Astrocyte (in vitro differentiated cells and primary cell): ENCODE results near the gene CCDC78. TPM values are rescaled to one million over a fixed set of nuclear protein-coding genes. Genes with fewer than 3 reads are reported as not detected.
A peak's percentile ranks its signal among the peaks of the same experiment; 100 is the strongest.
"Not testable (repeated sequence)": the region's sequence is repeated elsewhere in the genome, so short reads cannot be mapped to it uniquely, and the experiment has no call there.

ENCODE experiments used
- DNase-seq: peaks from one replicate; pipeline ENCODE4 v3.0.0-alpha.2; 2010; ENCODE audit warnings: low read depth
- FAIRE-seq: peaks from 2 replicates; lab custom pipeline; 2011; peaks lifted over from hg19 to GRCh38; lab: Jason Lieb, UNC
- H2AFZ ChIP-seq: 2 replicates; pipeline ENCODE4 v1.6.0; 2012; ENCODE audit warnings: low read depth, low read length, inconsistent platforms
- H3K27ac ChIP-seq: 2 replicates; pipeline ENCODE4 v1.5.1; 2011; ENCODE audit warnings: low read depth, low read length, inconsistent platforms
- H3K27me3 ChIP-seq: 2 replicates; pipeline ENCODE4 v1.6.0; 2011; ENCODE audit warnings: low read length, inconsistent platforms; ENCODE audit not compliant: insufficient read depth
- H3K36me3 ChIP-seq: 2 replicates; pipeline ENCODE4 v1.5.1; 2011; ENCODE audit warnings: low read length, inconsistent platforms; ENCODE audit not compliant: insufficient read depth
- H3K4me1 ChIP-seq: 2 replicates; pipeline ENCODE4 v1.5.1; 2011; ENCODE audit warnings: low read length, inconsistent platforms; ENCODE audit not compliant: insufficient read depth
- H3K4me2 ChIP-seq: 2 replicates; pipeline ENCODE4 v1.6.0; 2012; ENCODE audit warnings: low read length, inconsistent platforms
- H3K4me3 ChIP-seq: 2 replicates; pipeline ENCODE4 v1.5.1; 2011; ENCODE audit warnings: low read depth, mild to moderate bottlenecking, low read length, inconsistent platforms; ENCODE audit not compliant: insufficient read depth
- H3K79me2 ChIP-seq: 2 replicates; pipeline ENCODE4 v1.6.0; 2012; ENCODE audit warnings: mild to moderate bottlenecking, low read length, inconsistent platforms; ENCODE audit not compliant: insufficient read depth
- H3K9ac ChIP-seq: 2 replicates; pipeline ENCODE4 v1.6.0; 2012; ENCODE audit warnings: mild to moderate bottlenecking, low read length, inconsistent platforms
- H3K9me3 ChIP-seq: 2 replicates; pipeline ENCODE4 v1.5.1; 2012; ENCODE audit warnings: low read depth, mild to moderate bottlenecking, low read length, inconsistent platforms; ENCODE audit not compliant: insufficient read depth
- H4K20me1 ChIP-seq: 2 replicates; pipeline ENCODE4 v1.6.0; 2012; ENCODE audit warnings: low read length, inconsistent platforms; ENCODE audit not compliant: insufficient read depth
- H3K27ac Mint-ChIP-seq: one replicate; pipeline ENCODE4 v1.8.0; 2021; ENCODE audit warnings: mild to moderate bottlenecking, mixed read lengths; ENCODE audit not compliant: unreplicated experiment
- H3K27me3 Mint-ChIP-seq: one replicate; pipeline ENCODE4 v1.8.0; 2021; ENCODE audit warnings: low read depth, mixed read lengths; ENCODE audit not compliant: unreplicated experiment
- H3K36me3 Mint-ChIP-seq: one replicate; pipeline ENCODE4 v1.8.0; 2021; ENCODE audit warnings: low read depth, mixed read lengths; ENCODE audit not compliant: unreplicated experiment
- H3K4me1 Mint-ChIP-seq: one replicate; pipeline ENCODE4 v1.8.0; 2021; ENCODE audit warnings: low read depth, mixed read lengths; ENCODE audit not compliant: unreplicated experiment
- H3K4me3 Mint-ChIP-seq: one replicate; pipeline ENCODE4 v1.8.0; 2021; ENCODE audit warnings: mild to moderate bottlenecking, moderate library complexity, mixed read lengths; ENCODE audit not compliant: unreplicated experiment
- H3K9me3 Mint-ChIP-seq: one replicate; pipeline ENCODE4 v1.8.0; 2021; ENCODE audit warnings: mild to moderate bottlenecking, mixed read lengths; ENCODE audit not compliant: unreplicated experiment
- EZH2 ChIP-seq: IDR thresholded peaks from 2 replicates; pipeline ENCODE4 v1.6.1; 2012; ENCODE audit warnings: mild to moderate bottlenecking, low read length, inconsistent platforms; ENCODE audit not compliant: insufficient read depth
- total RNA-seq: library from RNA; stranded (reverse); gene quantifications from 2 replicates; pipeline ENCODE4 v1.2.1, GENCODE V29; 2021
- TF ChIP-seq, protein P1 (sequence below): IDR thresholded peaks from 2 replicates; pipeline ENCODE4 v1.5.1; 2011; ENCODE audit warnings: low read depth, mild to moderate bottlenecking, inconsistent platforms, low read length, moderate library complexity; ENCODE audit not compliant: insufficient read depth

Gene CCDC78
- total RNA-seq, 1 donor from 2014 or later: 4.7 TPM

DNA sequence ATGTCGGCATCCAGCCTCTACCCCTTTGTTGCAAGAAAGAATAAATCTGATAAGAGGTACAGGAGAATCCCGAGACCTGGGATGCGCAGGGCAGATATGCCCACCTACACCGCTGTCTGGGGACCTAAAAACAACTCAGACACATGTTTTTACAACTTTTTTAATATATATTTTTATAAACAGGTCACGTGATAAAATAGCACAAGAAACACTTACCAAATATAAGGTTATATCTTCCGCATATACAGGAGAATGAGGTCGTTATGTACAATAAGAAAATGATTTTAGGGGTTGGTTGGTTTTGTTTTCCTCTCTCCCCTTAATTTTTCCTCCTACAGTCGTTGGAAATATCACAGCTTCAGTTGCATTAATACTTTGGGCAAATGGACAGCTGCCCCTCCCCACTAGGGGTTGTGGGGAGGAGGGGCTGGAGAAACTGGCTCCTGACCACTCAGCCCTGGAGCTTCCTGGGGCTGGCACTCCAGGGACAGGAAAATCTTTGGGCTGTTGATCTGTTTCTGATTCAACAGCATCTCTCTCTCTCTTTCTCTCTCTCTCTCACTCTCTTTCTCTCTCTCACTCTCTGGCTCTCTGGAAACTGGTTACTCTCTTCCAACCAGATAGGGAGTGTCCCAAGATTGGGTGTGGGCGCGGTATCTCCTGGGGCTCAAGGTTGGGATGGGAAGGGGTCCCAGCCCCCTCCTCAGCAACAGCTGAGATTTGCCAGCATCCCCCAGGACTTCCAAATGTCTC, 33.7 kb downstream of the CCDC78 start:
- peaks cover 19% of the 10 kb centered on the region for H3K79me2 ChIP-seq
- TF ChIP-seq, protein P1, sequence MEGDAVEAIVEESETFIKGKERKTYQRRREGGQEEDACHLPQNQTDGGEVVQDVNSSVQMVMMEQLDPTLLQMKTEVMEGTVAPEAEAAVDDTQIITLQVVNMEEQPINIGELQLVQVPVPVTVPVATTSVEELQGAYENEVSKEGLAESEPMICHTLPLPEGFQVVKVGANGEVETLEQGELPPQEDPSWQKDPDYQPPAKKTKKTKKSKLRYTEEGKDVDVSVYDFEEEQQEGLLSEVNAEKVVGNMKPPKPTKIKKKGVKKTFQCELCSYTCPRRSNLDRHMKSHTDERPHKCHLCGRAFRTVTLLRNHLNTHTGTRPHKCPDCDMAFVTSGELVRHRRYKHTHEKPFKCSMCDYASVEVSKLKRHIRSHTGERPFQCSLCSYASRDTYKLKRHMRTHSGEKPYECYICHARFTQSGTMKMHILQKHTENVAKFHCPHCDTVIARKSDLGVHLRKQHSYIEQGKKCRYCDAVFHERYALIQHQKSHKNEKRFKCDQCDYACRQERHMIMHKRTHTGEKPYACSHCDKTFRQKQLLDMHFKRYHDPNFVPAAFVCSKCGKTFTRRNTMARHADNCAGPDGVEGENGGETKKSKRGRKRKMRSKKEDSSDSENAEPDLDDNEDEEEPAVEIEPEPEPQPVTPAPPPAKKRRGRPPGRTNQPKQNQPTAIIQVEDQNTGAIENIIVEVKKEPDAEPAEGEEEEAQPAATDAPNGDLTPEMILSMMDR: no peak
- no peak for TF ChIP-seq EZH2
- no peak overlapping the region for H3K4me2 ChIP-seq
- H3K4me3 ChIP-seq: no peak overlapping the region
- FAIRE-seq (no peak), DNase-seq (no peak)
- Mint-ChIP-seq H3K9me3 (no peaks in the 10 kb centered on the region), H3K4me1 (peaks cover 2% of the 10 kb centered on the region), H3K4me3 (peak overlapping the region; percentile 50), H3K27me3 (peaks cover 25% of the 10 kb centered on the region), H3K36me3 (peaks cover 2% of the 10 kb centered on the region), H3K27ac (no peak overlapping the region)
- H3K36me3 ChIP-seq: no peaks in the 10 kb centered on the region
- H3K9ac ChIP-seq: no peak overlapping the region
- H2AFZ ChIP-seq: no peak overlapping the region
- H3K9me3 ChIP-seq: no peaks in the 10 kb centered on the region
- no peak overlapping the region for H3K27ac ChIP-seq
- peaks cover 10% of the 10 kb centered on the region for H3K27me3 ChIP-seq
- peaks cover 5% of the 10 kb centered on the region for H3K4me1 ChIP-seq
- no peaks in the 10 kb centered on the region for H4K20me1 ChIP-seq

DNA sequence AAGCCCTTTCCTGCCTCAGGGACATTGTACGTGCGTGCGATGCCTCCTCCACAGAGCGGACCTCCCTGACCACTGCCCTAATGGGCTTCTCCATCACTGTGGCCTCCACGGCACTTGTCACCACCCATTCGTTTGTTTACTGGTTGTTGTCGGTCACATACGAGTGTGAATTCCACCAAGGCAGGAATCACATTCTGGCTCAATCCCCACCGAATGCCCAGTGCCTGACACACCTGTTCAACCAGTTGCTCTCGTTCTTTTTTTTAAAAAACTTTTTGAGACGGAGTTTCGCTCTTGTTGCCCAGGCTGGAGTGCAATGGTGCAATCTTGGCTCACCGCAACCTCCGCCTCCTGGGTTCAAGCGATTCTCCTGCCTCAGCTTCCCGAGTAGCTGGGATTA, 35.0 kb downstream of the CCDC78 start:
- H3K4me3 ChIP-seq, H3K4me1 ChIP-seq, FAIRE-seq, H3K36me3 Mint-ChIP-seq, H3K4me2 ChIP-seq, H3K9me3 ChIP-seq, H3K9me3 Mint-ChIP-seq, H3K36me3 ChIP-seq, H3K4me1 Mint-ChIP-seq, H3K27me3 ChIP-seq, H3K9ac ChIP-seq, H4K20me1 ChIP-seq, H2AFZ ChIP-seq, H3K27ac ChIP-seq, DNase-seq, H3K27ac Mint-ChIP-seq: not testable (repeated sequence)
- H3K27me3 Mint-ChIP-seq: peaks cover 20% of the 10 kb centered on the region
- peak overlapping the region; percentile 89 for H3K4me3 Mint-ChIP-seq
- H3K79me2 ChIP-seq: peaks cover 28% of the 10 kb centered on the region

- H4K20me1 ChIP-seq: no peaks in the 10 kb centered on the region
- H3K9me3 ChIP-seq: no peaks in the 10 kb centered on the region
- H3K4me3 ChIP-seq: peak overlapping the region; percentile 79
- H2AFZ ChIP-seq: peak overlapping the region; percentile 79
- H3K27ac Mint-ChIP-seq: peak overlapping the region; percentile 78
- TF ChIP-seq, protein P1: no peak
- TF ChIP-seq EZH2: no peak
- H3K4me1 ChIP-seq: peaks cover 5% of the 10 kb centered on the region
- peaks cover 2% of the 10 kb centered on the region for H3K36me3 Mint-ChIP-seq
- no peak for FAIRE-seq
- H3K27ac ChIP-seq: peak overlapping the region; percentile 79
- H3K27me3 ChIP-seq: peaks cover 5% of the 10 kb centered on the region
- peak overlapping the region; percentile 89 for H3K4me3 Mint-ChIP-seq
- peak overlapping the region; percentile 92 for H3K9ac ChIP-seq
- peaks cover 41% of the 10 kb centered on the region for H3K79me2 ChIP-seq
- H3K9me3 Mint-ChIP-seq: no peaks in the 10 kb centered on the region
- no peak for DNase-seq
- peaks cover 4% of the 10 kb centered on the region for H3K4me1 Mint-ChIP-seq
- H3K27me3 Mint-ChIP-seq: peaks cover 9% of the 10 kb centered on the region
- H3K36me3 ChIP-seq: no peaks in the 10 kb centered on the region
- peak overlapping the region; percentile 99 for H3K4me2 ChIP-seq
These were observed 36.9 kb downstream of the CCDC78 start for GRCh38 chr16:689175-689897.
